HCEC 1CT (cell line): Measurements from ENCODE around the gene TBC1D19.
"Not testable (repeated sequence)": the region's sequence is repeated elsewhere in the genome, so short reads cannot be mapped to it uniquely, and the experiment has no call there.

Source experiments
- DNase-seq: peaks from one replicate; pipeline ENCODE4 v3.0.0-alpha.2; 2017

Gene TBC1D19

GRCh38 chr4:26607776-26608175, 23.9 kb downstream of the TBC1D19 start:
- no peak for DNase-seq

- DNase-seq, result no peak
These were observed 25.5 kb downstream of the TBC1D19 start for GRCh38 chr4:26609391-26609790.

- DNase-seq, result no peak
These were observed 26.0 kb downstream of the TBC1D19 start for GRCh38 chr4:26609868-26610267.

- DNase-seq, result no peak
These were observed 27.5 kb downstream of the TBC1D19 start for GRCh38 chr4:26611372-26611771.

- DNase-seq, result no peak
These were observed 28.0 kb downstream of the TBC1D19 start for GRCh38 chr4:26611885-26612284.

- DNase-seq, result no peak
These were observed 29.4 kb downstream of the TBC1D19 start for GRCh38 chr4:26613237-26613636.

- DNase-seq, result no peak
These were observed 29.9 kb downstream of the TBC1D19 start for GRCh38 chr4:26613735-26614134.

GRCh38 chr4:26619784-26620183, 35.9 kb downstream of the TBC1D19 start:
- DNase-seq, result peak; percentile 61

- DNase-seq, result no peak
These were observed 37.5 kb downstream of the TBC1D19 start for GRCh38 chr4:26621366-26621765.

GRCh38 chr4:26622913-26623312, 39.0 kb downstream of the TBC1D19 start:
- DNase-seq, result no peak

- DNase-seq, result not testable (repeated sequence)
These were observed 42.8 kb downstream of the TBC1D19 start for GRCh38 chr4:26626658-26627057.

GRCh38 chr4:26632916-26633315, 49.0 kb downstream of the TBC1D19 start:
- DNase-seq, result no peak

- no peak for DNase-seq
These were observed 50.4 kb downstream of the TBC1D19 start for GRCh38 chr4:26634237-26634636.

- no peak for DNase-seq
These were observed 52.6 kb downstream of the TBC1D19 start for GRCh38 chr4:26636458-26636857.

GRCh38 chr4:26640639-26641038, 56.8 kb downstream of the TBC1D19 start:
- DNase-seq, result not testable (repeated sequence)

GRCh38 chr4:26647523-26648224, 63.8 kb downstream of the TBC1D19 start:
- no peak for DNase-seq

GRCh38 chr4:26648260-26648659, 64.4 kb downstream of the TBC1D19 start:
- no peak for DNase-seq

- no peak for DNase-seq
These were observed 76.4 kb downstream of the TBC1D19 start for GRCh38 chr4:26660261-26660660.

GRCh38 chr4:26663888-26664287, 80.0 kb downstream of the TBC1D19 start:
- DNase-seq, result no peak

- no peak for DNase-seq
These were observed 87.1 kb downstream of the TBC1D19 start for GRCh38 chr4:26670903-26671537.

GRCh38 chr4:26679040-26679695, 95.3 kb downstream of the TBC1D19 start:
- not testable (repeated sequence) for DNase-seq

GRCh38 chr4:26682436-26682835, 98.6 kb downstream of the TBC1D19 start:
- DNase-seq, result no peak

- no peak for DNase-seq
These were observed 101.4 kb downstream of the TBC1D19 start for GRCh38 chr4:26685250-26685649.

GRCh38 chr4:26687728-26688127, 103.8 kb downstream of the TBC1D19 start:
- peak; percentile 83 for DNase-seq
